Parathyroid adenoma (tissue), 2 donors: ENCODE results near the gene FRG1.
"Not testable (repeated sequence)": the region's sequence is repeated elsewhere in the genome, so short reads cannot be mapped to it uniquely, and the experiment has no call there.

Source experiments
- H2AFZ ChIP-seq: fragments of 300-600 bp; sonication (generic); one replicate; pipeline ENCODE4 v1.7.0; 2017; ENCODE audit warnings: antibody characterized with exemption, mild to moderate bottlenecking
- H3K27ac ChIP-seq: fragments of 300-600 bp; sonication (generic); one replicate; pipeline ENCODE4 v1.7.0; 2017
- H3K27me3 ChIP-seq: fragments of 300-600 bp; sonication (generic); one replicate; pipeline ENCODE4 v1.7.0; 2017; ENCODE audit warnings: low read length; ENCODE audit not compliant: control insufficient read depth, insufficient read depth
- H3K36me3 ChIP-seq: fragments of 300-600 bp; sonication (generic); one replicate; pipeline ENCODE4 v1.7.0; 2017; ENCODE audit warnings: low read length; ENCODE audit not compliant: control insufficient read depth, insufficient read depth
- H3K4me1 ChIP-seq: fragments of 300-600 bp; sonication (generic); one replicate; pipeline ENCODE4 v1.7.0; 2017; ENCODE audit warnings: control low read depth
- H3K4me2 ChIP-seq: fragments of 300-600 bp; sonication (generic); one replicate; pipeline ENCODE4 v1.7.0; 2017; ENCODE audit warnings: low read length
- H3K4me3 ChIP-seq: fragments of 300-600 bp; sonication (generic); one replicate; pipeline ENCODE4 v1.7.0; 2017; ENCODE audit warnings: low read depth, low read length
- H3K79me2 ChIP-seq: fragments of 300-600 bp; sonication (generic); one replicate; pipeline ENCODE4 v1.7.0; 2017; ENCODE audit warnings: control low read depth
- H3K9ac ChIP-seq: fragments of 300-600 bp; sonication (generic); one replicate; pipeline ENCODE4 v1.7.0; 2017; ENCODE audit warnings: mild to moderate bottlenecking
- H3K9me3 ChIP-seq: fragments of 300-600 bp; sonication (generic); one replicate; pipeline ENCODE4 v1.7.0; 2017; ENCODE audit warnings: low read length; ENCODE audit not compliant: control insufficient read depth
- CTCF ChIP-seq: fragments of 300-600 bp; sonication (generic); IDR thresholded peaks from one replicate; pipeline ENCODE4 v1.7.0; 2017; ENCODE audit warnings: antibody characterized with exemption, mild to moderate bottlenecking
- donor health status: primary hyperparathyroidism.

The FRG1 gene

DNA sequence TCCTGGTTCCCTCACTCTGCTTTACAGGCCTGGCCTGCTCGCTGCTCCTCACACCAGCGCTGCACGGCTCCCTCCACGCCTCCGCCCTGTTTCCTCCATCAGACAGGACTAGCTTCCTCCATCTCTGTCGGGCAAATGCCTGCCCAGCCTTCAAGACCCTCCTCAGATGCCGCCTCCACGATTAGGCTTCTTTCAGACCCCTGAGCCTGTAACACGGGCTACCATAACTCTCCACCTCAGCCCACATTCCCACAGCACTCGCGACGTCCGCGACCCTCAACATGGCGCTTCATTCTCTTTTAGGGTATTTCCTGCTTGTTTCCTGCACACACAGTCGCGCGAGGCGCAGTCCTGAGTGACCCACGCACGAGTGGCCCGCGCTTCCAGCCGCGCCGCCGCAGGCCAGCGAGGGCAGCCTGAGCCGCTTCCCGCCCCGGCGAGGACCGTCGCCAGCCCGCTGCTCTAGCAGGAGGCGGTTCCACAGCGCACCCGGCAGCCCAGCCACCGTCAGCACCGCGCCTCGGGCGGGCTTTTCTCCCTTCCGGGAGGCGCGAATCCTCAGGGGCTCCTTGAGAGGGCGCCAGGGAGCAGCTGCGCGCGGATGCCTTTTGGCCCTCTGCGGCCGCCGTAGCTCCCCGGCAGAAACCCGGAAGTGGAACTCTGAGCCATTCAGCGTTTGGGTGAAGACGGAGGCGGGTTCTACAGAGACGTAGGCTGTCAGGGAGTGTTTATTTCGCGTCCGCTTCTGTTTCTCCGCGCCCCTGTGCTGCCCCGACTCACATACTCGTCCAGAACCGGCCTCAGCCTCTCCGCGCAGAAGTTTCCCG, at the start of gene FRG1:
TSS of gene FRG1 (plus strand) at position 695 of the 827 bp plus-strand sequence. CDS start 138 bp downstream, outside the sequence.
- H3K4me1 ChIP-seq, result peaks cover 3% of the 10 kb centered on the region
- peak within 1 kb of the TSS; percentile 84 for H3K27ac ChIP-seq
- peaks cover 3% of the 10 kb centered on the region for H3K79me2 ChIP-seq
- H2AFZ ChIP-seq, result peak within 1 kb of the TSS; percentile 95
- H3K36me3 ChIP-seq, result no peaks in the 10 kb centered on the region
- peak within 1 kb of the TSS; percentile 77 for H3K4me3 ChIP-seq
- H3K9me3 ChIP-seq, result no peaks in the 10 kb centered on the region
- peak within 1 kb of the TSS; percentile 81 for H3K4me2 ChIP-seq
- H3K9ac ChIP-seq, result no peak within 1 kb of the TSS
- H3K27me3 ChIP-seq, result no peaks in the 10 kb centered on the region
- peak; percentile 88 for TF ChIP-seq CTCF

DNA sequence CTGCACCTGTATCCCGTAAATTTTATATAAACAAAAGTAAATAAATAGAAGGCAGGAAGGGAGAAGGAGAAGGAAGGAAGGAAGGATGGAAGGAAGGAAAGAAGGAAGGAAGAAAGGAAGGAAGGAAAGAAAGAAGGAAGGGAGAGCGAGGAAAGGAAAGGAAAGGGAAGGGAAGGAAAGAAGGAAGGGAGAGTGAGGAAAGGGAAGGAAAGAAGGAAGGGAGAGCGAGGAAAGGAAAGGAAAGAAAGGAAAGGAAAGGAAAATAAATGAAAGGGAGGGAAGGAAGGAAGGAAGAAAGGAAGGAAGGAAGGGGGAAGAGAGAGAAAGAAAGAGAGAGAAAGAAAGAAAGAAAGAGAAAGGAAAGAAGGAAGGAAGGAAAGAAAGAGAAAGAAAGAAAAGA, 43.0 kb upstream of the FRG1 start:
- Histone ChIP-seq H2AFZ (no peak overlapping the region), H3K9ac (no peak overlapping the region), H3K79me2 (no peaks in the 10 kb centered on the region), H3K9me3 (no peaks in the 10 kb centered on the region), H3K36me3 (no peaks in the 10 kb centered on the region), H3K27me3 (no peaks in the 10 kb centered on the region), H3K4me3 (no peak overlapping the region), H3K4me2 (no peak overlapping the region), H3K27ac (no peak overlapping the region), H3K4me1 (no peaks in the 10 kb centered on the region)
- no peak for TF ChIP-seq CTCF

GRCh38 chr4:189899481-189900015, 41.1 kb upstream of the FRG1 start:
- not testable (repeated sequence) for H2AFZ ChIP-seq, H3K4me3 ChIP-seq, H3K27me3 ChIP-seq, H3K79me2 ChIP-seq, H3K4me2 ChIP-seq, H3K4me1 ChIP-seq, H3K36me3 ChIP-seq, H3K9ac ChIP-seq, H3K27ac ChIP-seq, H3K9me3 ChIP-seq

GRCh38 chr4:189904420-189905027, 36.1 kb upstream of the FRG1 start:
- H3K9ac ChIP-seq, H3K4me3 ChIP-seq, H3K27me3 ChIP-seq, H3K27ac ChIP-seq, H3K4me2 ChIP-seq, H3K79me2 ChIP-seq, H3K4me1 ChIP-seq, H2AFZ ChIP-seq, H3K9me3 ChIP-seq, H3K36me3 ChIP-seq: not testable (repeated sequence)
- TF ChIP-seq CTCF, result peak; percentile 60

GRCh38 chr4:189912170-189912569, 28.5 kb upstream of the FRG1 start:
- Histone ChIP-seq H3K4me3 (no peak overlapping the region), H3K9me3 (no peaks in the 10 kb centered on the region), H2AFZ (no peak overlapping the region), H3K4me2 (no peak overlapping the region), H3K27me3 (no peaks in the 10 kb centered on the region), H3K36me3 (no peaks in the 10 kb centered on the region), H3K27ac (no peak overlapping the region), H3K9ac (no peak overlapping the region), H3K79me2 (no peaks in the 10 kb centered on the region), H3K4me1 (no peaks in the 10 kb centered on the region)
- peak; percentile 16 for TF ChIP-seq CTCF
